ENCODE measurements around the gene AGBL1.

Gene AGBL1

DNA sequence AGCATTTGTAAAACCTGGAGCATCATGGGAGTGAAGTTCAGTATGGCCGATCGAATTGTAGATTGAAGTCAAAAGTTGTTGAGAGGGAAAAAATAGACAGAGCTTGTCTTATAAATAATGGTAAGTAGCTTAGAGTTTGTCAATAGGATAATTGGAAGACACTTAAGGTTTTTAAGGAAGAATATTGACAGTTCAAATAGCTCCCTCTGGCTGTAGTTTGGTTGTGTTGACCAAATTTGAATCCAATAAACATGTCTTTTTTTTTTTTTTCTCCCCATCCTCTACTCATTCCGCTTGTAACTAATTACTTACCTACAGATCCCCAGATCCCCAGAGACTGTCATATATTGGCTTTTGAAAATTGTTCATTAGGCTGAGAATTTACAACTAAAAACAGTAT is 677.0 kb downstream of the AGBL1 start:
- DNase-seq: no peak

- DNase-seq: no peak
These were observed 680.3 kb downstream of the AGBL1 start for GRCh38 chr15:86759800-86760523.

DNA sequence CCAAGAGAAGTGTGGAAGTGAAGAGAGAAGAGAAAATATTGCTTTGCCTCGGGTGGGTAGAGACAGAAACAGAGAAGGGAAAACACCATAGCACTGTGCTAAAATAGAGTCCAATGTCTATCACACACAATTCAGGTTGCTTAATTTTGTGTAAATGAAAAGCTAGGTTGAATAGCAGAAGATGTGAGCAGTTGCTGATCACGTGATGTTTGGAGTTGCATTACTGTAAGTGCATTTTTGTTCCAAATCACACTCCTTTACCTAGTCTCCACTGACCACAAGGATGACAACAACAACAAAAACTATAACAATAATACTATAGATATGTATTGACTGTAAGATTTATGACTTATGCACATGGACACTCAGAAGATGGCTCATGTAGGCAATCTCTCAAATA is 683.2 kb downstream of the AGBL1 start:
- no peak for DNase-seq

DNA sequence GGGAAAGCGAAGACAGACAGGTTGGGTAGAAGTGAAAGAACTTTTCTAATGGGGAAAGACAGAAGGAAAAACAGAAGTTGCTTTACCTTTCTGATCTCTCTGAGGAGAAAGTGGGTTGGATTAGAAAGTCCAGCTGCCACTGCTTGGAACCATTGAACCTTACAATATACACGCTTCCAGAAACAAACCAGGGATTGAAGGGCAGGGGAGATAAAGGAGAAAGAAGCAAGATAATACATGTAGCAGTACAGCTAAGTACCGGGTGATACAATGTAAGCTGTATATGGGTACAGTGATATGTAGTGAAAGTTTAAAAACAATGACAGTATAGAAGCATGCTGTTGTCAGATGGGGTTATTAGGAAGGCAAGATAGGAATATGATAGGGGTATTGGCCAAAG is 684.4 kb downstream of the AGBL1 start:
- DNase-seq: no peak

GRCh38 chr15:86765281-86765680 is 685.6 kb downstream of the AGBL1 start:
- no peak for DNase-seq

DNA sequence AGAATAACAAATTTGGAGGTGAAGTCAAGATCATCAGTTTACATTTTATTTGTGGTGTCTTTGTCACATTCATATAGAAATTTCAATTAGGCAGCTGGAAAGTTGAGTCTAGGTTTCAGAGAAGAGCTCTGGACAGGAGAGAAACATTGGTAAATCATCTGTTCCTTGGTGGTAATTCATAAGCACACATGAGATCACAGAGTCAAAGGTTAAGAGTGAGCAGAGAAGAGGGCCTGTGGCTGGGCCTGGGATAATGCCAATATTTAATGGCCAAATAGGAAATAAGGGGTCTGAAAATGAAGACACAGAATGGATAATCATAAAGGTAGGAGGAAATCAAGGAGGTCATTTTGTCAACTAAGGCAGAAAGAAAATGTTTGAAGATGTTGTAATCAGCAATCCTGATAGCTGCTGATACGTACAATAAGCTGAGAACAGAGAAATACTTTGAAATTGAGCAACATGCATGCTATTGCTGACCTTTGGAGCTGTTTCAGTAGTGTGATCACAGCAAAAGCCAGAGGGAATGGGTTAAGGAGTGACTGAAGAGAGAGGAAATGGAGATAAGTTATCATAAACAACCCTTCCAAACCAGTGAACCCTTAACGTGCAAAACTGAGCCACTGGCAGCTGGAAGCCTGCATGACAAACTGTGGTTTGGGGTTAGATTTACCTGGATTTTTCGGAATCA is 692.8 kb downstream of the AGBL1 start:
- no peak for DNase-seq

DNA sequence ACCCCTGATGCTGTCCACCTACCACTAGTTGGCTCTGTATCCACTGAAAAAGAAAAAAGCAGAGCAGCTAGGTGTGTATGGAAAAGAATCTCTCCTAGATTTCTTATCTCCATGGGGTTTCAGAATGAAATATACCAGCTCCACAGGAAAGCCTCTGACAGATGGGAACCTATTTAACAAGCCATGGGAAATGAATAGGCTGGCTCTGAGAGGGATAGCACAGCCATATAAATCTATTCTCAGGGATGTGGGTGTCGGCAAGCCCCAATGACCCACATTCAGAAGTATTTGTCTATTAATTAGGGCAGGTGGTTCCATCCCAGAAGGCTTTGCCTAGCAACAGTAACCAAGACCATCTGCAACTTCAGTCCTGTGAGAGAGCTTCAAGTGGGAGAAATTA is 694.1 kb downstream of the AGBL1 start:
- DNase-seq: no peak

DNA sequence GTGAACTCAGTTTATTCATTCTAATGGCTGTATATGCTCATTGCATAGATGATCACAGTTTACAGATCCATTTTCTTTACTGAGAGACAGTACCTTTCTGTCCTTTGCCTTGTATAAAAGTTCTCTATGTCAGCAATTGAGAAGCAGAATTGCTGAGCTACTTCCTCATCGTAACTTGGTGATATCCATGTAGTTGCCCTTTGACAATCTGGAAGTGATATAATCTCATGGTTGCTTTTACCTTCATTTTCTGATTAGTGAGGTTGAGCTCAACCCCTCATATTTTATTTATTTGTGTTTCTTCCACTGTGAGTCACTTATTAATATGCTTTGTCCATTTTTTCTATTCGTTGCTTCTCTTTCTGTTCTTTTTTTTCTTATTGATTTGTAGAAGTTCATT is 696.5 kb downstream of the AGBL1 start:
- no peak for DNase-seq

- no peak for DNase-seq
These were observed 716.9 kb downstream of the AGBL1 start for GRCh38 chr15:86796521-86796920.

DNA sequence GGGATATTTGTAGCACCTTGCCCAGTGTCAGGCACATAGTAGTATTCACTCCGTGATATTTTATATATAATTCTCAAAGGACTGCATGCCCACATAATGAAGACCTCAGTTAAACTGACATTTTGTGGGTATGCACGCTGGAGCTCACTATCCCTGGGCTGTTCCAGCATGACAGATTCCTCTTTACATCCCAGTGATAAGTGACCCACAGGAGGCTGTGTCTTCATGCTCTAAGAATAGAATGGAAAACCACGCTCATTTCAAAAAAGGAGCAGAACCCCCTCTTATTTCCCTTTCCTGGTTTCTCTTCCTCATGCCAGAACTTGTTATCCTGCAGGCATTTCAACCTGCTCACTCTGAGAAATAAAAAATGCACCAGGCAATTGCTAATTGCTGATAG is 717.5 kb downstream of the AGBL1 start:
- DNase-seq: no peak

DNA sequence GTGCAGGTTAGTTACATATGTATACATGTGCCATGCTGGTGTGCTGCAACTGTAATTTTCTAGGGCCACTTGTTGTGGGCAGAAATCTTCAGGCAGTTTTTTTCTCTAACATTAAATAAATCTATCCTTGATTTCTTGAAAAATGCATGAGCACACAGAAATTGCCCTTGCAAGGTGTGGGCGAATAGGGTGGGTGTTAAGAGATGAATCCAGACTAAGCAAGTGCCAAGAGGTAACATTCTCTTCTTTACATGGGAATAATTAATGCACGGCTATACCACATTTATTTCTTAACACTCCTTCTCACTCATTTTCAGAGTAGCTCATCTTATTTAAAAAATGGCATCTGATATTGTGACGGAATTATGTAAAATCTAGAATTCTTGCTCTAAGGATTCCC is 719.6 kb downstream of the AGBL1 start:
- no peak for DNase-seq

- DNase-seq: no peak
These were observed 722.6 kb downstream of the AGBL1 start for GRCh38 chr15:86802244-86802643.

DNA sequence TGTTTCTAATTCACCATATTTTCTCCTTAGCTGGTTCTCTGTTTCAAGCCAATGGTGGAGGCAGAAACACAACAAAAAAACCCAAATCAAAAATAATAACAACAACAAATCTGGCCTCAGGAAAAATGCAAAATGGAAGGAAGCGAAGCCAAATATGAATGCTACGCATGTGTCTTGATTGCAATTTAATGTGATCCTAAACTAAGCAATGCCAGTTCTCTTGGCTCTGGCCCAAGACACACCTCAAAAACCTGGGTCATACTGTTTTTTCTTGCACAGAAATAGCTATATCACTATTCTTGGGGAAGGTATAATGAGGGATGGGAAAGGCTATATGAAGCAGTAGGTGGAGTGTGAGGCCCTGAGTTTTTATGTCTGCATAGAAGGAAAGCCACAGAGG is 724.7 kb downstream of the AGBL1 start:
- no peak for DNase-seq

DNA sequence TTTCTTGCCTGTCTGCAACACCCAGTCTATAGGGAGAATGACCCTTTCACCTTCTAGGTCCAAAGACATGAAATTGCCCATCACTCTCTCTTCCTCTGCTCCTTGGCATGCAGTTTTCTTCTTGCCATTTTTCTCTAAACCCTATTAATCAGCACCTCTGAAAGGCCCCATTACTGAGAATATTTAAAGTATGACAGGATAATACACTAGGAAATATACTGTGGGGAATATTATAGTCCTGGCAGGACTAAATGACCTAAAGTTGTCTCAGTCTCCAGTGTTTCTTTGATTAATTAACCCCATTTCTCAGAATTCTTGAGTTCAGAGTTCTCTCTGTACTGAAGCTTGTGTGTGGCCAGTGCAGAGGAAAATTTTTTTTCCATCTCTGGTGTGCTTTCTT is 730.7 kb downstream of the AGBL1 start:
- no peak for DNase-seq

DNA sequence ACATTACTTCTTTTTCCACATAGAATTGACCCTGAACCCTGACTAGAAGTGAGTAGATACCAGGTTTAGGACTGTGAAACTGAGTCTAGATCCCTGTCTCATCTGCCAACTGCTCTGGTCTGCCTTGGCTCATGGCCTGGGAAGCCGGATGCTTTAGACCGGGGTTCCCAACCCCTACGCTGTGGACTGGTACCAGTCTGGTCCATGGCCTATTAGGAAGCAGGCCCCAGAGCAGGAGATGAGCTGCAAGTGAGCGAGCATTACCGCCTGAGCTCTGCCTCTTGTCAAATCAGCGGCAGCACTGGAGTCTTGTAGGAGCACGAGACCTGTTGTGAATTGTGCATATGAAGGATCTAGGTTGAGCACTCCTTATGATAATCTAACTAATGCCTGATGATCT is 734.2 kb downstream of the AGBL1 start:
- no peak for DNase-seq

- no peak for DNase-seq
These were observed 749.6 kb downstream of the AGBL1 start for GRCh38 chr15:86829245-86829644.

GRCh38 chr15:86830304-86830703 is 750.6 kb downstream of the AGBL1 start:
- no peak for DNase-seq

DNA sequence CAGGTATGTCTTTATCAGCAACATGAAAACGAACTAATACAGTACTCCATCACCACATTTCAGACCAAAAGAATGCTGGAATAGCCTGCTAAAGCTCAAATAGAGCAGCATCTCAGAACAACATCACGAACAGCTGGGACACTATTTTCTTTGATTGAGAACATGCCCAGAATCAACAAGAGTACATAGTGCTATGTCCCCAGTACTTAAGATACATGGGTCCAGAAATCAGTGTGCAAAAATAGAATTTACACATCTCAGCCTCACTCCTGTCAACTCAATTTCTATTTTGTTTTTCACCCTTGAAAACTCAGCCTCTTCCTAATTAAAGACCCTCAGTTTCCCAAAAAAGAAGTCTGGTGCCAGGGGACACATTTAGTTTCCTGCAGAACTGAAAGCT is 753.9 kb downstream of the AGBL1 start:
- DNase-seq: no peak

GRCh38 chr15:86834115-86834863 is 754.6 kb downstream of the AGBL1 start:
- no peak for DNase-seq

- DNase-seq: no peak
These were observed 757.8 kb downstream of the AGBL1 start for GRCh38 chr15:86837294-86838061.

- no peak for DNase-seq
These were observed 759.8 kb downstream of the AGBL1 start for GRCh38 chr15:86839502-86839901.

- no peak for DNase-seq
These were observed 761.3 kb downstream of the AGBL1 start for GRCh38 chr15:86840996-86841395.

GRCh38 chr15:86842199-86842598 is 762.5 kb downstream of the AGBL1 start:
- no peak for DNase-seq

All from activated CD4-positive, alpha-beta T cell treated with anti-CD3 and anti-CD28 coated beads for 1 hour (primary cell).